Suprapubic skin (tissue), 4 donors: Measurements from ENCODE around the gene SRPK1. TPM values are rescaled to one million over a fixed set of nuclear protein-coding genes. Genes with fewer than 3 reads are reported as not detected.
"Not testable (repeated sequence)": the region's sequence is repeated elsewhere in the genome, so short reads cannot be mapped to it uniquely, and the experiment has no call there.

Experiments
- DNase-seq, 2 donors: peaks; one replicate each; pipeline ENCODE4 v3.0.0-alpha.2; 2019; ENCODE audit warnings: low spot score in 2 of 2
- H3K27ac ChIP-seq: fragments of 200-600 bp; sonication (generic); one replicate; pipeline ENCODE4 v1.5.1; 2019
- H3K27me3 ChIP-seq: fragments of 200-600 bp; sonication (generic); one replicate; pipeline ENCODE4 v1.5.1; 2019
- H3K36me3 ChIP-seq: fragments of 200-600 bp; sonication (generic); one replicate; pipeline ENCODE4 v1.5.1; 2019
- H3K4me1 ChIP-seq: fragments of 200-600 bp; sonication (generic); one replicate; pipeline ENCODE4 v1.5.1; 2019
- H3K4me3 ChIP-seq: fragments of 200-600 bp; sonication (generic); one replicate; pipeline ENCODE4 v1.5.1; 2019; ENCODE audit warnings: mild to moderate bottlenecking
- H3K9me3 ChIP-seq: fragments of 200-600 bp; sonication (generic); one replicate; pipeline ENCODE4 v1.5.1; 2019
- EP300 ChIP-seq: sonication (generic); formaldehyde crosslinking; IDR thresholded peaks from one replicate; pipeline ENCODE4 v1.6.1; 2017; ENCODE audit warnings: antibody characterized with exemption
- POLR2A ChIP-seq, 2 donors: fragments of 450-650 bp; IDR thresholded peaks; one replicate each; pipeline ENCODE4 v1.6.1; 2017; ENCODE audit warnings: antibody characterized with exemption in 2 of 2, mild to moderate bottlenecking in 2 of 2, moderate library complexity in 2 of 2
- POLR2AphosphoS5 ChIP-seq, 3 donors: sonication (generic); formaldehyde crosslinking; IDR thresholded peaks; one replicate each; pipeline ENCODE4 v1.6.1; 2017; ENCODE audit warnings: antibody characterized with exemption in 3 of 3
- WGBS: methylation state at CpG from one replicate; pipeline ENCODE4 v1.1.5; 2018; 5-methylcytosine and 5-hydroxymethylcytosine counted together
- total RNA-seq, 4 donors: library from RNA; depleted of rRNA; stranded (reverse); fragments of >200 nt; gene quantifications; one replicate each; pipeline ENCODE4 v1.1.0, GENCODE V29; 2016
- TF ChIP-seq, protein P1 (sequence below), 2 donors: fragments of 200-600 bp in 1 of 2; fragments of 450-650 bp in 1 of 2; sonication (generic) in 1 of 2; IDR thresholded peaks; one replicate each; pipeline ENCODE4 v1.5.1; 2016 to 2019; ENCODE audit warnings: antibody characterized with exemption in 2 of 2, mild to moderate bottlenecking in 1 of 2, moderate library complexity in 1 of 2

Gene SRPK1
- total RNA-seq, 4 donors from 2014 or later, result 73.9 to 127 (median 91.2) TPM

DNA sequence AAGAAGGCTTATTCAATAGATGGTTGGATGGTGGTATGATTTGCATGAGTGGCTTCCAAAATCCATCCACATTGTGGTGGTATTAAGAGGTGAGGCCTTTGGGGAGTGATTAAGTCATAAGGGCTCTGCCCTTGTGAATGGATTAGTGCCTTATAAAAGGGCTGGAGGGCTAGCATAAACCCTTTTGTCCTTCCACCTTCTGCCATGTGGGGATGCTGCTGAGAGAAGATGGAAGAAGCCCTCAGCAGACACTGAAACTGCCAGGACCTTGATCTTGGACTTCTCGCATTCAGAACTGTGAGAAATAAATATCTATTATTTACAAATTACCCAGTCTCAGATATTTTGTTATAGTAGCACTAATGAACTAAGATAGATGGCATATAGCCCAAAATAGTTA, 27.8 kb upstream of the SRPK1 start:
- 100% methylated on average over 1 of the region's 1 CpG for WGBS
- Histone ChIP-seq H3K9me3 (no peaks in the 10 kb centered on the region), H3K27ac (no peak overlapping the region), H3K27me3 (no peaks in the 10 kb centered on the region), H3K36me3 (no peaks in the 10 kb centered on the region), H3K4me3 (no peak overlapping the region), H3K4me1 (no peaks in the 10 kb centered on the region)
- TF ChIP-seq EP300 (no peak), POLR2A (IDR thresholded peaks at IDR 0.05) (no peak), POLR2AphosphoS5 (IDR thresholded peaks at IDR 0.05) (no peak)
- TF ChIP-seq, protein P1, sequence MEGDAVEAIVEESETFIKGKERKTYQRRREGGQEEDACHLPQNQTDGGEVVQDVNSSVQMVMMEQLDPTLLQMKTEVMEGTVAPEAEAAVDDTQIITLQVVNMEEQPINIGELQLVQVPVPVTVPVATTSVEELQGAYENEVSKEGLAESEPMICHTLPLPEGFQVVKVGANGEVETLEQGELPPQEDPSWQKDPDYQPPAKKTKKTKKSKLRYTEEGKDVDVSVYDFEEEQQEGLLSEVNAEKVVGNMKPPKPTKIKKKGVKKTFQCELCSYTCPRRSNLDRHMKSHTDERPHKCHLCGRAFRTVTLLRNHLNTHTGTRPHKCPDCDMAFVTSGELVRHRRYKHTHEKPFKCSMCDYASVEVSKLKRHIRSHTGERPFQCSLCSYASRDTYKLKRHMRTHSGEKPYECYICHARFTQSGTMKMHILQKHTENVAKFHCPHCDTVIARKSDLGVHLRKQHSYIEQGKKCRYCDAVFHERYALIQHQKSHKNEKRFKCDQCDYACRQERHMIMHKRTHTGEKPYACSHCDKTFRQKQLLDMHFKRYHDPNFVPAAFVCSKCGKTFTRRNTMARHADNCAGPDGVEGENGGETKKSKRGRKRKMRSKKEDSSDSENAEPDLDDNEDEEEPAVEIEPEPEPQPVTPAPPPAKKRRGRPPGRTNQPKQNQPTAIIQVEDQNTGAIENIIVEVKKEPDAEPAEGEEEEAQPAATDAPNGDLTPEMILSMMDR (IDR thresholded peaks at IDR 0.05), result no peak
- DNase-seq, result no peak

DNA sequence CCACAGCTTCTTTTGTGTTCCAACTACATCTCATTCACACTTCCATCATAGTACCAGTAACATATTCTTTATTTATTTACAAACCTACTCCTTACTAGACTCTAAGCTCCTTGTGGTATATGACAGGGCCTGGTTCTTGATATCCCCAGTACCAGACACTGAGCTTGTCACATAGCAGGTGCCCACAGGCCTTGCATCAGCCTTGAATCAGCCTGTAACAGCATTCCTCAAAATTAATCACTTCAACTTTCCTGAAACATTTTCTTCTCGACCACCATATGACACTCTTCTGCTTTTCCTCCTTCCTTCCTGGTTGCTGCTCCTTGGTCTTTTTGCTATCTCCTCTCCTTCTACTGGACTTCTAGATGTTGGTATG, 24.7 kb upstream of the SRPK1 start:
- no peaks in the 10 kb centered on the region for H3K27me3 ChIP-seq
- no peak overlapping the region for H3K4me3 ChIP-seq
- no peaks in the 10 kb centered on the region for H3K4me1 ChIP-seq
- no peaks in the 10 kb centered on the region for H3K36me3 ChIP-seq
- DNase-seq, result no peak
- TF ChIP-seq POLR2A (IDR thresholded peaks at IDR 0.05), result no peak
- TF ChIP-seq EP300, result no peak
- TF ChIP-seq, protein P1 (IDR thresholded peaks at IDR 0.05), result no peak
- no peak for TF ChIP-seq POLR2AphosphoS5 (IDR thresholded peaks at IDR 0.05)
- H3K27ac ChIP-seq, result no peak overlapping the region
- WGBS, result 88% methylated on average over 1 of the region's 1 CpG
- H3K9me3 ChIP-seq, result no peaks in the 10 kb centered on the region

DNA sequence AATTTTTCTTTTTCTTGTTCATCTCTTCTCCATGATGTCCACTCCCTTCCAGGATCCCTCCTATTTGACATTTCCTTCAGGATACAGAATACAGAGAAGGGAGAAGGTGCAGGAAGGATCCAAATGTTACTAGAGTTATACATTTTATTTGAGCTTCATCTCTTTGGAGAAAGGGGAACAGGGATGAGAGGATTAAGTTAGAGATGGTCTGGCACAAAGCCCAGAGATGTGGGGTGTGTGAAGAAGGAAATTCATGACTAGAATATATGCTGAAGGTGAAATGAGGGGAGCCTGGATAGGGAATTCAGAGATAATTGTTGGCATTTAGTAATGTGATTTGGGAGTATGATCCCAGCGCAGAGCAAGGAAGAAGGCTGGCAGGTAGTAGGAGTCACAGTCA, 22.5 kb upstream of the SRPK1 start:
- Histone ChIP-seq H3K36me3 (no peaks in the 10 kb centered on the region), H3K27me3 (no peaks in the 10 kb centered on the region), H3K4me1 (no peaks in the 10 kb centered on the region), H3K27ac (no peak overlapping the region), H3K4me3 (no peak overlapping the region), H3K9me3 (no peaks in the 10 kb centered on the region)
- TF ChIP-seq POLR2AphosphoS5 (IDR thresholded peaks at IDR 0.05) (no peak), EP300 (no peak), POLR2A (IDR thresholded peaks at IDR 0.05) (no peak)
- TF ChIP-seq, protein P1 (IDR thresholded peaks at IDR 0.05), result no peak
- no peak for DNase-seq
- WGBS, result 69% methylated on average over 1 of the region's 1 CpG

DNA sequence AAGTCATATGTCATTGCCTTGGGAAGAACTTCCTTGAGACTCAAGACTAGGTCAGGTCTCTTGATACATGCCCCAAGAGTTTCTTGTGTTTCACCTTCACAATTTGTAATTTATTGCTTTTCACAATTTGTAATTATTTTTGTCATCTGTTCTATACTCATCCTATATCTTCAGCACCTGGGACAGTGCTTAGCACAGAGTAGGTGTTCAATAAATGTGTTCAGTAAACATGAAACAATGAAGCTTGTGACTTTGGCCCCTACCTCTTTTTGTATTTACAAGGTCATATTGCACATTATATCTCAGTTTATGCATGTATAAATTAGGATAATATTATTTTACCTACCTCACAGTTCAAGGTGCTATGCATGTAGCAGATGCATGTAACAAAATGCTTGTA, 21.5 kb upstream of the SRPK1 start:
- Histone ChIP-seq H3K4me1 (no peaks in the 10 kb centered on the region), H3K9me3 (no peaks in the 10 kb centered on the region), H3K27ac (no peak overlapping the region), H3K4me3 (no peak overlapping the region), H3K36me3 (no peaks in the 10 kb centered on the region), H3K27me3 (no peaks in the 10 kb centered on the region)
- no peak for DNase-seq
- TF ChIP-seq EP300 (no peak), POLR2A (IDR thresholded peaks at IDR 0.05) (no peak), POLR2AphosphoS5 (IDR thresholded peaks at IDR 0.05) (no peak)
- TF ChIP-seq, protein P1 (IDR thresholded peaks at IDR 0.05), result no peak

DNA sequence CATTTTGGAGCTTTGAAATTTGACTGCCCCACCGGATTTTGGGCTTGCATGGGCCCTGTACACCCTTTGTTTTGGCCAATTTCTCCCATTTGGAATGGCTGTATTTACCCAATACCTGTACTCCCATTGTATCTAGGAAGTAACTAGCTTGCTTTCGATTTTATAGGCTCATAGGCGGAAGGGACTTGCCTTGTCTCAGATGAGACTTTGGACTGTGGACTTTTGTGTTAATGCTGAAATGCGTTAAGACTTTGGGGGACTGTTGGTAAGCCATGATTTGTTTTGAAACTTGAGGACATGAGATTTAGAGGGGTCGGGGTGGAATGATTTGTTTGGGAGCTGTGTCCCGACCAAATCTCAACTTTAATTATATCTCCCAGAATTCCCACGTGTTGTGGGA, 20.3 kb upstream of the SRPK1 start:
- H3K4me3 ChIP-seq, H3K27ac ChIP-seq, H3K4me1 ChIP-seq, DNase-seq, H3K36me3 ChIP-seq, H3K27me3 ChIP-seq, H3K9me3 ChIP-seq: not testable (repeated sequence)
- 91% methylated on average over 7 of the region's 7 CpGs for WGBS

DNA sequence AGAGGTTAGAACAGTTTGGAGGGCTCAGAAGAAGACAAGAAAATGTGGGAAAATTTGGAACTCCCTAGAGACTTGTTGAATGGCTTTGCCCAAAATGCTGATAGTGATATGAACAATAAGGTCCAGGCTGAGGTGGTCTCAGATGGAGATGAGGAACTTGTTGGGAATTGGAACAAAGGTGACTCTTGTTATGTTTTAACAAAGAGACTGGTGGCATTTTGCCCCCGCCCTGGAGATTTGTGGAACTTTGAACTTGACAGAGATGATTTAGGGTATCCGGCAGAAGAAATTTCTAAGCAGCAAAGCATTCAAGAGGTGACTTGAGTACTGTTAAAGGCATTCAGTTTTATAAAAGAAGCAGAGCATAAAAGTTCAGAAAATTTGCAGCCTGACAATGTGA, 19.1 kb upstream of the SRPK1 start:
- H3K4me3 ChIP-seq, H3K27ac ChIP-seq, H3K4me1 ChIP-seq, DNase-seq, H3K27me3 ChIP-seq, H3K36me3 ChIP-seq, H3K9me3 ChIP-seq: not testable (repeated sequence)
- 98% methylated on average over 2 of the region's 2 CpGs for WGBS

DNA sequence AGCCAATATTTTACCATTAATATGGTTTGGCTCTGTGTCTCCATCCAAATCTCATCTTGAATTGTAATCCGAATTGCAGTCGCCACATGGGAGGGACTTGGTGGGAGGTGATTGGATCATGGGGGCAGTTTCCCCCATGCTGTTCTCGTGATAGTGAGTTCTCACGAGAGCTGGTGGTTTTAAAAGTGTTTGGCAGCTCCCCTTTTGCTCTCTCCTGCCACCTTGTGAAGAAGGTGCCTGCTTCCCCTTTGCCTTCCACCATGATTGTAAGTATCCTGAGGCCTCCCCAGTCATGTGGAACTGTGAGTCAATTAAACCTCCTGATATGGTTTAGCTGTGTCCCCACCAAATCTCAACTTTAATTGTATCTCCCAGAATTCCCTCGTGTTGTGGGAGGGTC, 18.4 kb upstream of the SRPK1 start:
- H3K27me3 ChIP-seq, H3K9me3 ChIP-seq, H3K4me1 ChIP-seq, H3K36me3 ChIP-seq, H3K27ac ChIP-seq, H3K4me3 ChIP-seq: not testable (repeated sequence)
- WGBS, result 87% methylated on average over 5 of the region's 5 CpGs
- DNase-seq, result peak in 1 of 2 donors; percentile 6
